GM23338 (cell line): Measurements from ENCODE around the gene SUCNR1. TPM values are rescaled to one million over a fixed set of nuclear protein-coding genes. Genes with fewer than 3 reads are reported as not detected.

Experiments used
- ATAC-seq: fragments of 200-7000 bp; cut with Tn5 transposase; 3 replicates; pipeline ENCODE4 v1.9.1; 2020
- DNase-seq: peaks from one replicate; pipeline ENCODE4 v3.0.0-alpha.2; 2015; ENCODE audit warnings: low spot score
- H2AFZ ChIP-seq: fragments of 200-600 bp; sonication (generic); 2 replicates; pipeline ENCODE4 v1.8.0; 2016; ENCODE audit warnings: antibody characterized with exemption, mild to moderate bottlenecking, moderate library complexity
- H3F3A ChIP-seq: fragments of 200-600 bp; sonication (generic); replicated peaks from 2 replicates; pipeline ENCODE4 v1.8.0; 2017; ENCODE audit warnings: antibody characterized with exemption, mixed run types, low read depth
- H3K27ac ChIP-seq: fragments of 200-600 bp; sonication (generic); 2 replicates; pipeline ENCODE4 v1.6.1; 2016; ENCODE audit warnings: low read depth
- H3K27me3 ChIP-seq: fragments of 200-600 bp; sonication (generic); 2 replicates; pipeline ENCODE4 v1.8.0; 2016; ENCODE audit warnings: mild to moderate bottlenecking, mixed run types, moderate library complexity; ENCODE audit not compliant: insufficient read depth
- H3K36me3 ChIP-seq: fragments of 200-600 bp; sonication (generic); 2 replicates; pipeline ENCODE4 v1.8.0; 2016; ENCODE audit warnings: mild to moderate bottlenecking; ENCODE audit not compliant: insufficient read depth
- H3K4me1 ChIP-seq: fragments of 200-600 bp; sonication (generic); 2 replicates; pipeline ENCODE4 v1.8.0; 2016; ENCODE audit warnings: mild to moderate bottlenecking, moderate library complexity; ENCODE audit not compliant: insufficient read depth
- H3K4me2 ChIP-seq: fragments of 200-600 bp; sonication (generic); 2 replicates; pipeline ENCODE4 v1.7.1; 2017; ENCODE audit warnings: mixed run types
- H3K4me3 ChIP-seq: fragments of 200-600 bp; sonication (generic); 2 replicates; pipeline ENCODE4 v1.6.1; 2016; ENCODE audit warnings: mixed run types
- H3K79me2 ChIP-seq: fragments of 200-600 bp; sonication (generic); replicated peaks from 2 replicates; pipeline ENCODE4 v1.8.0; 2017; ENCODE audit warnings: mild to moderate bottlenecking; ENCODE audit not compliant: insufficient read depth
- H3K9me2 ChIP-seq: fragments of 200-600 bp; sonication (generic); 2 replicates; pipeline ENCODE4 v1.8.0; 2017; ENCODE audit not compliant: insufficient read depth
- H4K20me1 ChIP-seq: fragments of 200-600 bp; sonication (generic); replicated peaks from 2 replicates; pipeline ENCODE4 v1.8.0; 2017; ENCODE audit warnings: mild to moderate bottlenecking; ENCODE audit not compliant: insufficient read depth
- H3K27ac Mint-ChIP-seq: 2 replicates; pipeline ENCODE4 v1.8.0; 2020; ENCODE audit warnings: inconsistent platforms, mild to moderate bottlenecking, moderate library complexity, mixed read lengths
- H3K27me3 Mint-ChIP-seq: 3 replicates; pipeline ENCODE4 v1.8.0; 2022; ENCODE audit warnings: low read depth, mild to moderate bottlenecking, moderate library complexity, mixed read lengths, inconsistent platforms; ENCODE audit not compliant: insufficient read depth, poor library complexity
- H3K36me3 Mint-ChIP-seq: 3 replicates; pipeline ENCODE4 v1.8.0; 2021; ENCODE audit warnings: low read depth, mild to moderate bottlenecking, inconsistent platforms, moderate library complexity, mixed read lengths
- H3K4me1 Mint-ChIP-seq: 3 replicates; pipeline ENCODE4 v1.8.0; 2020; ENCODE audit warnings: mild to moderate bottlenecking, inconsistent platforms, mixed read lengths
- H3K4me3 Mint-ChIP-seq: 3 replicates; pipeline ENCODE4 v1.8.0; 2021; ENCODE audit warnings: moderate library complexity, mild to moderate bottlenecking, inconsistent platforms, mixed read lengths
- H3K9me3 Mint-ChIP-seq: 3 replicates; pipeline ENCODE4 v1.8.0; 2020; ENCODE audit warnings: moderate library complexity, mild to moderate bottlenecking, inconsistent platforms, mixed read lengths
- CREB1 ChIP-seq: fragments of 250-450 bp; sonication (Bioruptor Pico); IDR thresholded peaks from 2 replicates; pipeline ENCODE4 v1.5.0; 2020; ENCODE audit warnings: low read depth, mild to moderate bottlenecking, moderate library complexity
- CTCF ChIP-seq, 2 experiments: fragments of 200-600 bp in 1 of 2; sonication (generic) in 1 of 2; conservative IDR thresholded peaks; 2 replicates each; pipeline versions ENCODE4 v1.5.1 to v1.6.1; 2016 to 2017; ENCODE audit warnings: antibody characterized with exemption in 2 of 2, low read depth in 2 of 2, mild to moderate bottlenecking in 2 of 2, moderate library complexity in 1 of 2
- ETS1 ChIP-seq: IDR thresholded peaks from 2 replicates; pipeline ENCODE4 v1.6.1; 2016; ENCODE audit warnings: antibody characterized with exemption
- EZH2 ChIP-seq: fragments of 200-600 bp; sonication (generic); IDR thresholded peaks from one replicate; pipeline ENCODE4 v1.8.0; 2017; ENCODE audit warnings: antibody characterized with exemption, mild to moderate bottlenecking, low read depth; ENCODE audit not compliant: unreplicated experiment
- EZH2phosphoT487 ChIP-seq: fragments of 200-600 bp; sonication (generic); IDR thresholded peaks from one replicate; pipeline ENCODE4 v1.8.1; 2018; ENCODE audit warnings: antibody characterized with exemption; ENCODE audit not compliant: unreplicated experiment
- JUNB ChIP-seq: IDR thresholded peaks from one replicate; pipeline ENCODE4 v1.6.1; 2016; ENCODE audit warnings: antibody characterized with exemption; ENCODE audit not compliant: unreplicated experiment
- NANOG ChIP-seq: IDR thresholded peaks from 2 replicates; pipeline ENCODE4 v1.6.1; 2016; ENCODE audit warnings: antibody characterized with exemption, borderline replicate concordance
- POLR2AphosphoS5 ChIP-seq: IDR thresholded peaks from 2 replicates; pipeline ENCODE4 v1.6.1; 2016; ENCODE audit warnings: antibody characterized with exemption, low read depth
- STAT1 ChIP-seq: IDR thresholded peaks from one replicate; pipeline ENCODE4 v1.6.1; 2016; ENCODE audit warnings: antibody characterized with exemption; ENCODE audit not compliant: unreplicated experiment
- ZNF114 ChIP-seq: fragments of 250-450 bp; sonication (Bioruptor Pico); IDR thresholded peaks from 2 replicates; pipeline ENCODE4 v1.5.0; 2020; ENCODE audit warnings: mild to moderate bottlenecking, moderate library complexity
- ZNF331 ChIP-seq: fragments of 250-450 bp; sonication (Bioruptor Pico); IDR thresholded peaks from 2 replicates; pipeline ENCODE4 v1.5.0; 2020; ENCODE audit warnings: low read depth, mild to moderate bottlenecking, moderate library complexity
- ZNF462 ChIP-seq: fragments of 250-450 bp; sonication (Bioruptor Pico); IDR thresholded peaks from 2 replicates; pipeline ENCODE4 v1.5.0; 2020; ENCODE audit warnings: mild to moderate bottlenecking, moderate library complexity
- polyA plus RNA-seq: library from polyadenylated mRNA; unstranded; fragments of >200 nt; fragmentation: Nextera tagmentation; extraction: Ambion mirVana; gene quantifications from 2 replicates; pipeline ENCODE4 v1.2.1, GENCODE V29; 2016
- total RNA-seq: library from RNA; depleted of rRNA; stranded (reverse); fragments of >200 nt; shearing (Covaris generic); gene quantifications from 2 replicates; pipeline ENCODE4 v1.2.3, GENCODE V29; 2014

SUCNR1 gene
- total and polyA plus RNA-seq, 2 experiments from 2014 or later: not detected

GRCh38 chr3:151864423-151865101 is 8.9 kb upstream of the SUCNR1 start:
- Mint-ChIP-seq H3K4me1 (no peaks in the 10 kb centered on the region), H3K27me3 (peaks cover 3% of the 10 kb centered on the region), H3K27ac (no peak overlapping the region), H3K4me3 (no peak overlapping the region), H3K9me3 (no peaks in the 10 kb centered on the region), H3K36me3 (no peaks in the 10 kb centered on the region)
- Histone ChIP-seq H2AFZ (no peak overlapping the region; the same call in 1 of the 2 replicates), H3K36me3 (no peaks in the 10 kb centered on the region), H3F3A (no peaks in the 10 kb centered on the region), H3K79me2 (no peaks in the 10 kb centered on the region), H3K27ac (no peak overlapping the region), H3K4me3 (no peak overlapping the region), H4K20me1 (no peaks in the 10 kb centered on the region), H3K4me1 (no peaks in the 10 kb centered on the region), H3K4me2 (no peak overlapping the region), H3K9me2 (no peaks in the 10 kb centered on the region), H3K27me3 (no peaks in the 10 kb centered on the region)
- ATAC-seq (no peak), DNase-seq (no peak)
- no peak for TF ChIP-seq EZH2
- TF ChIP-seq JUNB: no peak
- no peak for TF ChIP-seq ZNF462
- no peak for TF ChIP-seq STAT1

- H3K4me3 Mint-ChIP-seq: no peak overlapping the region
- DNase-seq (no peak), ATAC-seq (no peak)
- Histone ChIP-seq H3K9me2 (no peaks in the 10 kb centered on the region), H4K20me1 (no peaks in the 10 kb centered on the region), H3K4me1 (no peaks in the 10 kb centered on the region), H3K79me2 (no peaks in the 10 kb centered on the region), H3K36me3 (no peaks in the 10 kb centered on the region), H3K27me3 (no peaks in the 10 kb centered on the region), H3F3A (no peaks in the 10 kb centered on the region), H3K27ac (no peak overlapping the region), H3K4me2 (no peak overlapping the region), H2AFZ (no peak overlapping the region), H3K4me3 (no peak overlapping the region)
- H3K4me1 Mint-ChIP-seq: peaks cover 2% of the 10 kb centered on the region; the same call in 1 of the 3 replicates
- peaks cover 3% of the 10 kb centered on the region for H3K27me3 Mint-ChIP-seq
- H3K9me3 Mint-ChIP-seq: no peaks in the 10 kb centered on the region
- no peak overlapping the region for H3K27ac Mint-ChIP-seq
- no peaks in the 10 kb centered on the region for H3K36me3 Mint-ChIP-seq
- no peak for TF ChIP-seq EZH2phosphoT487
- no peak for TF ChIP-seq ZNF331 (CRISPR knock-in tag)
- TF ChIP-seq STAT1: no peak
- no peak for TF ChIP-seq CREB1 (CRISPR knock-in tag)
- no peak for TF ChIP-seq CTCF (conservative IDR thresholded peaks at IDR 0.05; ENCODE audit: low read depth in 2 of 2)
- no peak for TF ChIP-seq ZNF114 (CRISPR knock-in tag)
- TF ChIP-seq NANOG: no peak
- no peak for TF ChIP-seq POLR2AphosphoS5
- TF ChIP-seq ETS1: no peak
These were observed 6.6 kb upstream of the SUCNR1 start for GRCh38 chr3:151866711-151867410.
